ENCODE measurements around the gene ALDH1B1. TPM values are rescaled to one million over a fixed set of nuclear protein-coding genes. Genes with fewer than 3 reads are reported as not detected.

ALDH1B1 gene
- total and polyA plus RNA-seq, 9 of the 15 experiments (the other 6 are each of a cell fraction or from before 2014, with no cell fraction given) = 8.6 to 46.5 (median 30.8) TPM

- TF ChIP-seq, protein P1, sequence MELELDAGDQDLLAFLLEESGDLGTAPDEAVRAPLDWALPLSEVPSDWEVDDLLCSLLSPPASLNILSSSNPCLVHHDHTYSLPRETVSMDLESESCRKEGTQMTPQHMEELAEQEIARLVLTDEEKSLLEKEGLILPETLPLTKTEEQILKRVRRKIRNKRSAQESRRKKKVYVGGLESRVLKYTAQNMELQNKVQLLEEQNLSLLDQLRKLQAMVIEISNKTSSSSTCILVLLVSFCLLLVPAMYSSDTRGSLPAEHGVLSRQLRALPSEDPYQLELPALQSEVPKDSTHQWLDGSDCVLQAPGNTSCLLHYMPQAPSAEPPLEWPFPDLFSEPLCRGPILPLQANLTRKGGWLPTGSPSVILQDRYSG (tag; conservative IDR thresholded peaks at IDR 0.05; ENCODE audit: low read depth) = peak; percentile 51; the same call in 1 of the 2 replicates
- peak; percentile 23; the same call in 1 of the 2 replicates for TF ChIP-seq CXXC5 (CRISPR knock-in tag; IDR thresholded peaks at IDR 0.05)
- peak in 1 of 2 experiments; percentile 64; a peak in 2 of 4 replicates for TF ChIP-seq ZNF639 (CRISPR knock-in tag; conservative IDR thresholded peaks at IDR 0.05 in 1 of 2, IDR thresholded peaks at IDR 0.05 in 1 of 2)
- TF ChIP-seq PRPF4 (IDR thresholded peaks at IDR 0.05; ENCODE audit: insufficient read depth, low read depth, low read length, poor library complexity, severe bottlenecking) = no peak
- TF ChIP-seq ZNF232 (CRISPR knock-in tag; IDR thresholded peaks at IDR 0.05) = no peak
- TF ChIP-seq ZNF766 (CRISPR knock-in tag; conservative IDR thresholded peaks at IDR 0.05) = peak; percentile 78; the same call in 1 of the 2 replicates
- TF ChIP-seq, protein P2, sequence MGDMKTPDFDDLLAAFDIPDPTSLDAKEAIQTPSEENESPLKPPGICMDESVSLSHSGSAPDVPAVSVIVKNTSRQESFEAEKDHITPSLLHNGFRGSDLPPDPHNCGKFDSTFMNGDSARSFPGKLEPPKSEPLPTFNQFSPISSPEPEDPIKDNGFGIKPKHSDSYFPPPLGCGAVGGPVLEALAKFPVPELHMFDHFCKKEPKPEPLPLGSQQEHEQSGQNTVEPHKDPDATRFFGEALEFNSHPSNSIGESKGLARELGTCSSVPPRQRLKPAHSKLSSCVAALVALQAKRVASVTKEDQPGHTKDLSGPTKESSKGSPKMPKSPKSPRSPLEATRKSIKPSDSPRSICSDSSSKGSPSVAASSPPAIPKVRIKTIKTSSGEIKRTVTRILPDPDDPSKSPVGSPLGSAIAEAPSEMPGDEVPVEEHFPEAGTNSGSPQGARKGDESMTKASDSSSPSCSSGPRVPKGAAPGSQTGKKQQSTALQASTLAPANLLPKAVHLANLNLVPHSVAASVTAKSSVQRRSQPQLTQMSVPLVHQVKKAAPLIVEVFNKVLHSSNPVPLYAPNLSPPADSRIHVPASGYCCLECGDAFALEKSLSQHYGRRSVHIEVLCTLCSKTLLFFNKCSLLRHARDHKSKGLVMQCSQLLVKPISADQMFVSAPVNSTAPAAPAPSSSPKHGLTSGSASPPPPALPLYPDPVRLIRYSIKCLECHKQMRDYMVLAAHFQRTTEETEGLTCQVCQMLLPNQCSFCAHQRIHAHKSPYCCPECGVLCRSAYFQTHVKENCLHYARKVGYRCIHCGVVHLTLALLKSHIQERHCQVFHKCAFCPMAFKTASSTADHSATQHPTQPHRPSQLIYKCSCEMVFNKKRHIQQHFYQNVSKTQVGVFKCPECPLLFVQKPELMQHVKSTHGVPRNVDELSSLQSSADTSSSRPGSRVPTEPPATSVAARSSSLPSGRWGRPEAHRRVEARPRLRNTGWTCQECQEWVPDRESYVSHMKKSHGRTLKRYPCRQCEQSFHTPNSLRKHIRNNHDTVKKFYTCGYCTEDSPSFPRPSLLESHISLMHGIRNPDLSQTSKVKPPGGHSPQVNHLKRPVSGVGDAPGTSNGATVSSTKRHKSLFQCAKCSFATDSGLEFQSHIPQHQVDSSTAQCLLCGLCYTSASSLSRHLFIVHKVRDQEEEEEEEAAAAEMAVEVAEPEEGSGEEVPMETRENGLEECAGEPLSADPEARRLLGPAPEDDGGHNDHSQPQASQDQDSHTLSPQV (IDR thresholded peaks at IDR 0.05) = peak; percentile 80
- TF ChIP-seq MAFK (IDR thresholded peaks at IDR 0.05; ENCODE audit: low read length) = peak; percentile 84
- TF ChIP-seq LEF1 (IDR thresholded peaks at IDR 0.05) = peak; percentile 69; the same call in 1 of the 2 replicates
- peak; percentile 71 for TF ChIP-seq SMARCA4 (IDR thresholded peaks at IDR 0.05)
- 0 out of 2 replicates have a peak, but pooled peaks have one; percentile 53 for TF ChIP-seq SMAD3 (CRISPR knock-in tag; conservative IDR thresholded peaks at IDR 0.05)
- TF ChIP-seq ZNF121 (CRISPR knock-in tag; conservative IDR thresholded peaks at IDR 0.05) = no peak
- peak; percentile 70; the same call in 1 of the 2 replicates for TF ChIP-seq ZNF583 (CRISPR knock-in tag; IDR thresholded peaks at IDR 0.05)
- TF ChIP-seq MAFF (IDR thresholded peaks at IDR 0.05; ENCODE audit: low read length) = peak; percentile 87
- peak; percentile 78 for TF ChIP-seq CTBP1 (IDR thresholded peaks at IDR 0.05; ENCODE audit: borderline replicate concordance)
- TF ChIP-seq, protein P3, sequence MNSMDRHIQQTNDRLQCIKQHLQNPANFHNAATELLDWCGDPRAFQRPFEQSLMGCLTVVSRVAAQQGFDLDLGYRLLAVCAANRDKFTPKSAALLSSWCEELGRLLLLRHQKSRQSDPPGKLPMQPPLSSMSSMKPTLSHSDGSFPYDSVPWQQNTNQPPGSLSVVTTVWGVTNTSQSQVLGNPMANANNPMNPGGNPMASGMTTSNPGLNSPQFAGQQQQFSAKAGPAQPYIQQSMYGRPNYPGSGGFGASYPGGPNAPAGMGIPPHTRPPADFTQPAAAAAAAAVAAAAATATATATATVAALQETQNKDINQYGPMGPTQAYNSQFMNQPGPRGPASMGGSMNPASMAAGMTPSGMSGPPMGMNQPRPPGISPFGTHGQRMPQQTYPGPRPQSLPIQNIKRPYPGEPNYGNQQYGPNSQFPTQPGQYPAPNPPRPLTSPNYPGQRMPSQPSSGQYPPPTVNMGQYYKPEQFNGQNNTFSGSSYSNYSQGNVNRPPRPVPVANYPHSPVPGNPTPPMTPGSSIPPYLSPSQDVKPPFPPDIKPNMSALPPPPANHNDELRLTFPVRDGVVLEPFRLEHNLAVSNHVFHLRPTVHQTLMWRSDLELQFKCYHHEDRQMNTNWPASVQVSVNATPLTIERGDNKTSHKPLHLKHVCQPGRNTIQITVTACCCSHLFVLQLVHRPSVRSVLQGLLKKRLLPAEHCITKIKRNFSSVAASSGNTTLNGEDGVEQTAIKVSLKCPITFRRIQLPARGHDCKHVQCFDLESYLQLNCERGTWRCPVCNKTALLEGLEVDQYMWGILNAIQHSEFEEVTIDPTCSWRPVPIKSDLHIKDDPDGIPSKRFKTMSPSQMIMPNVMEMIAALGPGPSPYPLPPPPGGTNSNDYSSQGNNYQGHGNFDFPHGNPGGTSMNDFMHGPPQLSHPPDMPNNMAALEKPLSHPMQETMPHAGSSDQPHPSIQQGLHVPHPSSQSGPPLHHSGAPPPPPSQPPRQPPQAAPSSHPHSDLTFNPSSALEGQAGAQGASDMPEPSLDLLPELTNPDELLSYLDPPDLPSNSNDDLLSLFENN (IDR thresholded peaks at IDR 0.05; ENCODE audit: low read depth in 2 of 2, low read length in 2 of 2) = no peak
Measured at GRCh38 chr9:38380872-38381534, 11.5 kb upstream of the ALDH1B1 start (continued).
